GM10847 (cell line): Measurements from ENCODE around the gene ADCK1.

Experiments used
- POLR2A ChIP-seq: IDR thresholded peaks from 2 replicates; pipeline ENCODE4 v1.6.1; 2011; ENCODE audit not compliant: insufficient read length; ENCODE audit errors: extremely low read depth

The ADCK1 gene

DNA sequence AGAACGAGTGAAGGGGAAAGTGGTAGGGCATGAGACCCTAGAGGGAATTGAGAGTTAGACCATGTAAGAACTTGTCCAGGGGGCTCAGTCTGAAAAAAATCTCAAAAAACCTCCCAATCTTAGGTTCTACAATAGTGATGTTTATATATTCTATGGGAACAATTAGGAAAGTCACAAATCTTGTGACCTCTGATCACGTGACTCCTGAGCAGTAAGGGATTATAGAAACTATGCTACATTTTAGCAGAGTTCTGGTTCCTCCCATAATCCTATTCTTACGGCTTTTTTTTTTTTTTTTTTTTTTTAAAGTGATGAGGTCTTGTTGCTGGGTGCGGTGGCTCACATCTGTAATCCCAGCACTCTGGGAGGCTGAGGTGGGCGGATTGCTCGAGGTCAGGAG, 5.8 kb downstream of the ADCK1 start:
- TF ChIP-seq POLR2A, result no peak

- no peak for TF ChIP-seq POLR2A
Measured at GRCh38 chr14:77808250-77808649, 8.3 kb downstream of the ADCK1 start.

- TF ChIP-seq POLR2A, result no peak
Measured at GRCh38 chr14:77809011-77809410, 9.1 kb downstream of the ADCK1 start.

- TF ChIP-seq POLR2A, result no peak
Measured at GRCh38 chr14:77812028-77812427, 12.1 kb downstream of the ADCK1 start.

DNA sequence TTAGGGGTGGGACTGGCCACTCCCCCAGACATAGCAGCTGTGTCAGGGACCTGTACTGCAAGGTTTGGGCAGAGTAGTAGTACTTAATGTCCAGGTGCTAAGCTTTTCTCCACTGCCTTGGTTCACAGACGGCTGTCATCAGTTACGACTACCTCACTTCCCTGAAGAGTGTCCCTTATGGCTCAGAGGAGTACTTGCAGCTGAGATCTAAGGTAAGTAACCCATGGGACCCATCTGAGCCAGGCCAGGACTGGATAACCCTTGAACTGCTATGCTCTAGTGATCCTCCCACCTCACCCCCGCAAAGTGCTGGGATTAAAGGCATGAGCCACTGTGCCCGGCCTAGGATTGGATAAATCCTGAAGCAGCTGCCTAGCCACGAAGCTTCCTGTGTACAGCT, 22.4 kb downstream of the ADCK1 start:
- no peak for TF ChIP-seq POLR2A

GRCh38 chr14:77822741-77823140, 22.8 kb downstream of the ADCK1 start:
- TF ChIP-seq POLR2A, result no peak

- no peak for TF ChIP-seq POLR2A
Measured at GRCh38 chr14:77823378-77823777, 23.5 kb downstream of the ADCK1 start.

- TF ChIP-seq POLR2A, result no peak
Measured at GRCh38 chr14:77825895-77826519, 26.1 kb downstream of the ADCK1 start.

DNA sequence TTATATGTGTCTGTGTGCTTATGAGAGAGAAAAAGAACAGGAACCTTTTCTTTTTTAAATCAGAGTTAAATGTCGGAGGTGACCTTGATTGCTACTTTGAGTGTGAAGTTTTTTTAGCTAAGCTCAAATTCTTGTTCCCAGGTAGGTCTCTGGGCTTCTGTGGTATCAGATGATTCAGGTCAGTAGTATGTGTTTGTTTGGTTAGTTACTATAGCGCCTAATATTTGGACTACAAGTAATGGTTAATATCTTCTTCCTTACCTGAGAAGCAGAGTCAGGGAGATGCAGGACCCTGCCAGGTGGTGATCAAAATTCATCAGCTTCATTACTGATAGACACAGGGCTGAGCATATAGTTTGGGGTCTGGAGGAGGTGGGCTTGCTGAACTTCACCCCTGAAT, 30.8 kb downstream of the ADCK1 start:
- TF ChIP-seq POLR2A, result no peak

DNA sequence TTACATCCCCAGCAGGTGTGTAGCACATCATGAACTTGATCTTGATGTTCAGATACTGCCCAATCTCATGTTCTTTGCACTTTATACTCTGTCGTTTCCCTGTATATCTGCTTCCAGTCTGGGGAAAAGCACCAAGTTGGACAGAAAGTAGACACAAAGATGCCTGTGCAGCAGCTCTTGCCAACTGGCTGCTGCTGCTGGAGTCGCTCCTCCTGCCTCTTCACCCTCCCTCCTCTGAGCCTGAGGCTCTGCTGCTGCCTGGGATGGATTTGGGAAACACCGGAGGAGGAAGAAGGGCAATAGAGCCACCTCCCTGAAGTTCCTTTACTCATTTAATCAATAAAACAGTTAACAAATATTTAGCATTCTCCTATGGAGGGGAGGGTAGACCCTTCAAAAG, 32.4 kb downstream of the ADCK1 start:
- no peak for TF ChIP-seq POLR2A

DNA sequence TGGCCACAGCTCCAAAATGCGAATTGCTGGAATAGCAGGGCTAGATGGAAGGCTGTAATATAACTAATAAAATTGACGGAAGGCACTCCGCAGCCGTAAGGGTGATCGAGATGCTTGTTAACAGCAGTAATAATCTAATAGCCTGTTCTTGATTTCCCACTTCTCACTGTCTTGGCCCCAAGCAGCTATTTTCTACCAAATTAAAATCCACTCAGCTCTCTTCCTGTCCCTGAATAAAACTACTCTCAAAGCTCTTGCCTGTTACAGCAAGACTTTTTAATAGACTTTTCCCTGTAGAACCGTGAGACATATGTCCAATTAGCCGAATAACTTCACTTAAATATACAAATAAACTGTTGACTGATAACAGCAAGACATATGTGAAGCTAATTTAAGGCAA, 38.0 kb downstream of the ADCK1 start:
- no peak for TF ChIP-seq POLR2A

DNA sequence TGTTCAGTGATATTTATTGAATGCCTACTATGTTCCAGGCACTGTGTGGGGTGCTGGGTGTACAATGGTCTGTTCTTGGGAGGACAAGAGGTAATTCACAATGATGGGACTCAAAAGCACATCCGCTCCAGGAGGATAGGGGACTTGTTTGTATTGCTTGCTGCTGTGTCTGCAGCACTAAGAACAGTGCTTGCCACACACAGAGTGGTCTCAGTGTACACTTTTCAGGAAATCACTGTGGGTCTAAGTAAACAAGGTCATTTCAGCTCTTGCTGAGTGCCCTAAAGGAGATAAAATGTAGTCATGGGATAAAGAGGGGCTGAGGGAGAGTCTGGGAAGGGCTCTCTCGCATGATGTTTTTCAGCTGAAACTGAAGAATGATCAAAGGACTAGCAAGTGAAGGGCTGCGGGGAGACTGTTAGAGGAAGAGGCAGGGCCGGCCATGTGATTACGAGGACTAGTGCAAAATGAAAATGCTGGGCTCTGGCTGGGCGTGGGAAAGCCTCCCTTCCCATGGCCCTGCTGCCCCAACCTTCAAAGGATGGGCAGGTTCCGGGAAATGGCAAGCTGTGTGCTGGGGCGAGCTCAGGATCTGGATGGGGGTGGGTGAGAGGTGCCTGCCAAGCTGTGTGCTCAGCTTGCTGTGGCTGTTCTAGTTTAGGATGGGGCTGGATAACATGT, 39.1 kb downstream of the ADCK1 start:
- TF ChIP-seq POLR2A, result no peak

DNA sequence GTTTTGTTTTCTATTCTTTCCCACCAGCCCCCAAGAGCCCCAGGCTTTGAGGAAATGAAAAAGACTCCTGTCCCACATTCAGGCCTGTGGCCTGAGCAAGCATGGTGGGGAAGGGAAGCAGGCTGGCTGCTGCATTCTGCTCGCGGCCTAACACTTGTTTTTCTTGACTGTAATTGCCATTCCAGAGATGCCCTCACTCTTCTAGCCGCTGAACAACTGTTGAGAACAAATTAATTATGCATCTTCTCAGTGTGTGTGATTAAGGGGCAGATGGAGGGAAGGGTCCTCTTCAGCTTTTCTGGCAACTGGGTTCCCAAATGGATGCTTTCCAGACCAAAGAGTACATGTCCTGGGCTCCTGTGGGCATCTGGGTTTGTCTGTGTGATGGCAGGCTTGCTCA, 43.3 kb downstream of the ADCK1 start:
- no peak for TF ChIP-seq POLR2A

- TF ChIP-seq POLR2A, result no peak
Measured at GRCh38 chr14:77843651-77844050, 43.7 kb downstream of the ADCK1 start.

GRCh38 chr14:77844802-77845201, 44.9 kb downstream of the ADCK1 start:
- no peak for TF ChIP-seq POLR2A

DNA sequence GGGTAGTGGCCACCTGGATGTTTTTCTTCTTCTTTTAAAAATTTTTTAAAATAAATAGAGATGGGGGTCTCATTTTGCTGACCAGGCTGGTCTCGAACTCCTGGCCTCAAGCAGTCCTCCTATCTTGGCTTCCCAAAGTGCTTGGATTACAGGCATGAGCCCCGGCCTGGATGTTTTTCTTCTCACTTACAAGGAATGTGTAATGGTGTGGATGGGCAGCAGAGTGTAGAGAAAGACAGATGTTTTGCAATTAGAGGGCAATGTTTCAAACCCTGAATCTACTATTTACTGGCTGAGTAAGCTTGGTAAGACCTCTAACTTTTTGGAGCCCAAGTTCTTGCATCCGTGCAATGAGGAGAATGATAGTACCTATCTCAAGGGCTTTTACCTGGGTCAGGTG, 48.1 kb downstream of the ADCK1 start:
- TF ChIP-seq POLR2A, result no peak

DNA sequence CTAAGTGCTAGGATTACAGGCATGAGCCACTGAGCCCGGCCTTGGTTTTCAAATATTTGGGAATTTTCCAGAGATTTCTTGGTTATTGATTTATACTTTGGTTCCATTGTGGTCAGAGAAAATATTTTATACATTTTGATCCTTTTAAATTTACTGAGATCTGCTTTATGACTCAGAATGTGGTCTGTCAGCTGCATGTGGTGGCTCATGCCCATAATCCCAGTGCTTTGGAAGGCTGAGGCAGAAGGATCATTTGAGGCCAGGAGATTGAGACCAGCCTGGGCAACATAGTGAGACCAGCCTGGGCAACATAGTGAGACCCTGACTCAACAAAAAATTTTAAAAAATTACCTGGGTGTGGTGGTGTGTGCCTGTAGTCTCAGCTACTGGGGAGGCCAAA, 49.8 kb downstream of the ADCK1 start:
- TF ChIP-seq POLR2A, result no peak
